HG03108 (cell line): Measurements from ENCODE around the gene NCAPH2.
"Not testable (repeated sequence)": the region's sequence is repeated elsewhere in the genome, so short reads cannot be mapped to it uniquely, and the experiment has no call there.

Experiments used
- ATAC-seq: cut with Tn5 transposase; IDR thresholded peaks from one replicate; pipeline ENCODE4 v1.9.1; 2021; ENCODE audit warnings: moderate library complexity; ENCODE audit not compliant: unreplicated experiment

NCAPH2 gene

DNA sequence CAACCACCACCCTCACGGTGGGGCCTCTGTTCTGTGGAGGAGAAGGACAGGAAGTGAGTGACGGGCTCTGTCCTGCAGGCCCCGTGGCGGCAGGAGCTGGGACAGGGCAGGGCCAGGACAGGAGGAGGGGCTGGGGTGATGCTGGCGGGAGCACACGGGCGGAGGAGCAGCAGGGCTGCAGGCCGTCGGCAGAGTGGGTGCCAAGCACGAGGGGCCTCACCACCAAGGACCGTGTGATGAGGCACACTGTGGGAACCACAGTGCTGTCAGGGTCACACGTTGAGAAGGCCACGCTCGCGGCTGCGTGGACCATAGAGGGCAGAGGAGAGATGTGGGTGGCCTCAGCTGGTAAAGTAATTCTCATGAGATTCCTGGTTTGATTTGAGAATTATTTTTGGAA is 8.9 kb downstream of the NCAPH2 start:
- ATAC-seq: no peak

DNA sequence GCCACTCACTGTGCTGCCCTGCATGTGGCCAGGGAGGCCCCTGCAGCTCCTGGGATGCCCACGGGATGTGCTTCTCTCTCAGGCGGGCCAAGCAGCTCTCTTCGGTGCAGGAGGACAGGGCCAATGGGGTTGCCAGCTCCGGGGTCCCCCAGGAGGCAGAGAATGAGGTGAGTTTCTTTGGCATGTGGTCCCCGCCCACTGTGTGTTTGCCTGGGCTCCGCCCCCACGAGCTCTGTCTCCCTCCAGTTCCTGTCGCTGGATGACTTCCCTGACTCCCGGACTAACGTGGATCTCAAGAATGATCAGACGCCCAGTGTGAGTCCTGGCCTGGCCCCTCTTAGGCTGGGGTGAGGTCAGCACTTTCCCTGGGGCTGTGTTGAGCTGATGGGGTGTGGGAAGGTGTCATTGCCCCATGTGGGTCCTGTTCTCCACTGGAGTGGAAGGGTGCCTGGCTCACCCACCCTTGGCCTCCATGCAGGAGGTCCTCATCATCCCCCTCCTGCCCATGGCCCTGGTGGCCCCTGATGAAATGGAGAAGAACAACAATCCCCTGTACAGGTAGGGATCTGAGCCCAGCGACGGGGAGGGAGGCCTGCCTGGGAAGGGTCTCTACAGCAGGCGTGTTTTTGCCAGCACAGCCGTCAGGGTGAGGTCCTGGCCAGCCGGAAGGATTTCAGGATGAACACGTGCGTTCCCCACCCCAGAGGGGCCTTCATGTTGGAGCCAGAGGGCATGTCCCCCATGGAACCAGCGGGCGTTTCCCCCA is 9.7 kb downstream of the NCAPH2 start:
- ATAC-seq: no peak

DNA sequence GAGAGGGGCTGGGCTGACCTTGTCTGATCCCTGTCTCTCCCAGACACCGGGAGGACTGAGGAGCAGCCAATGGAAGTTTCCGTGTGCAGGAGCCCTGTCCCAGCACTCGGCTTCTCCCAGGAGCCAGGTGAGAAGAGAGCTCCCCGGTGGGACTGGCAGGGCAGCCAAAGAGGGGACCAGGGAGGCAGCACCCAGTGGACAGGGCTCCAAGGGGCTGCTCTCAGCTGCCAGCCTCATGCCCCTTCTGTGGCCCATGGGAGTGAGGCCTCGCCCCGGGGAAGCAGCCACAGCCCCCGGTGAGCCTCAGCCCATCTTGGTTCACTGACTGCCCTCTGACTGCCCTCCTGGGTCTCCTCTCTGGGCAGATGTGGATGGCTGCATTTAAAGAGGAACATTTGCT is 10.6 kb downstream of the NCAPH2 start:
- ATAC-seq: no peak

DNA sequence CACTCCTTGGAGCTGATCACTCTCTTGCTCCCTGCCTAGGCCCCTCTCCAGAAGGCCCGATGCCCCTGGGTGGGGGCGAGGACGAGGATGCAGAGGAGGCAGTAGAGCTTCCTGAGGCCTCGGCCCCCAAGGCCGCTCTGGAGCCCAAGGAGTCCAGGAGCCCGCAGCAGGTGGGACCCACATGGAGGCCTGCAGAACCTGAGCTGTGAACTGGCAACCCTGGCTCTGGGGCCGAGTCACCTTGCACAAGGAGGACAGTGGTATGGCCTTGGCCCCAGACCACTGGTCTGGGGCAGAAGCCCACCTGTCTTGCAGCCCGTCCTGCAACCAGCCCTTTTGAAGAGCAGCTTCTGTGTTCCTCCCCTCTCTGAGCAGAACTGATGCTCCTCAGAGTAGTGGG is 11.1 kb downstream of the NCAPH2 start:
- no peak for ATAC-seq

DNA sequence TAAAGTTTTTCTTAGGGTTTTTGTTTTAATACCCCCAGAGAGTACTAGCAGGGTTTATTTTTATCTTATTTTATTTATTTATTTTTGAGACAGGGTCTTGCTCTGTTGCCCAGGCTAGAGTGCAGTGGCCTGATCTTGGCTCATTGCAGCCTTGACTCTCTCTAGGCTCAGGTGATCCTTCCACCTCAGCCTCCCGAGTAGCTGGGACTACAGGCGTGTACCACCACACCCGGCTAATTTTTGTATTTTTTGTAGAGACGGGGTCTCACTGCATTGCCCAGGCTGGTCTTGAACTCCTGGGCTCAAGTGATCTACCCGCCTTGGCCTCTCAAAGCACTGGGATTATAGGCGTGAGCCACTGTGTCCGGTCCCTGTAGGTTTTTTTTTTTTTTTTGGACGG is 12.2 kb downstream of the NCAPH2 start:
- ATAC-seq: not testable (repeated sequence)

DNA sequence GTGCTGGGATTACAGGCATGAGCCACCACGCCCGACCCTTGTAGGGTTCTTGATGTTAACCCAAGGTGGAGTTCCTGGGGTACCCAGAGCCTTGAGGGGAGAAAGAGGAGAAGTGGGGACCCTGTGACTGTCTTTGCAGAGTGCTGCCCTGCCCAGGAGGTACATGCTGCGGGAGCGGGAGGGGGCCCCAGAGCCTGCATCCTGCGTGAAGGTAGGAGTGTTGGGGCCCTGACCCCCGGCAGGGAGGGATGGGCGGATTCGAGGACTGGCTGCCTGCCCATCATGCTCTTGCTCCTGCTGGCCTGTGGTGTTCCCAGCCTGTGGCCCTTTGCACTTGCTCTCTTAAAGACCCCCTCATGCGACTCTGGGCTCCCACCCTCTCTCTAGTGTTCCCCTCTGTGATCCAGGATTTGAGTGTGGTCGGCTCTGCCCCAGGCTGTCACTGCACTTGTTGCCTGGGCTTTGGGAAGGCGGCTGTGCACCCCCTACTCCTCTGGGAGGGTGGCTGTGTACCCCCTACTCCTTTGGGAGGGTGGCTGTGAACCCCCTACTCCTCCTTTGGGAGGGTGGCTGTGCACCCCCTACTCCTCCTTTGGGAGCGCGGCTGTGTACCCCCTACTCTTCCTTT is 12.9 kb downstream of the NCAPH2 start:
- no peak for ATAC-seq

DNA sequence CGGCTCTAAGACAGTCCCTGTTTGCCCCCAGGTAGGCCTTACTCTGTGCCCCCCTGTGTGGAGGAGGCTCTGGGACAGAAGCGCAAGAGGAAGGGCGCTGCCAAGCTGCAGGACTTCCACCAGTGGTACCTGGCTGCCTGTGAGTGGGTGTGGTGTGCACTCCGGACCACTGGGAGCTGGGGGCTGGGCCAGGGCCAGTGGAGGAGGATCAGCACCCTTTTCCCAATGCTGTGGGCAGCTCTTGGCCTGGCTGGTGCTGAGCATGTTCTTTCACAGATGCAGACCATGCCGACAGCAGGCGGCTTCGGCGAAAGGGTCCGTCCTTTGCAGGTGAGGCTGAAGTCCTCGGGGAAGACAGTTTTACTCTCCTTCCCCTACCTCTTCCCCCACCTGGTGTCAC is 13.7 kb downstream of the NCAPH2 start:
- no peak for ATAC-seq

DNA sequence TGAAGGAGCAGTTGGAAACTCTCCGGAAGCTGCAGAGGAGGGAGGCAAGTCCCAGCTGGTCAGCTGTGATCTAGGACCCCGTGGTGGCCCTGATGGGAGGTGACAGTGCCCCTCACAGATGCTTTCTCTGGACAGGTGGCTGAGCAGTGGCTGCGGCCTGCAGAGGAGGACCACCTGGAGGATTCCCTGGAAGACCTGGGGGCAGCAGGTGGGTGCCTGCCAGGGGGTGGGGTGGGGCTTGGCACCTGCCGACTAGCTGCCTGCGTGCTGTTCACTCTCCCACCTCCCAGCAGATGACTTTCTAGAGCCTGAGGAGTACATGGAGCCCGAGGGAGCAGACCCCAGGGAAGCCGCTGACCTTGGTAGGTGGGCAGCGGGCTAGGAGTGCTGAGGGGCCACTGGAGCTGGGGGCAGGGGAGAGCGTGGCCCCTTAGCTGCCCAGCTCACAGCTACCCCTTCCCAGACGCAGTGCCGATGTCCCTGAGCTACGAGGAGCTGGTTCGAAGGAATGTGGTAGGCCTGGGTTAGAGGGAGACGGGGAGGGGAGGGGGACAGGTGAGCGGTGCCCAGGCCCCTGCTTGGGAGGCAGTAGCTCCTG is 14.3 kb downstream of the NCAPH2 start:
- no peak for ATAC-seq

DNA sequence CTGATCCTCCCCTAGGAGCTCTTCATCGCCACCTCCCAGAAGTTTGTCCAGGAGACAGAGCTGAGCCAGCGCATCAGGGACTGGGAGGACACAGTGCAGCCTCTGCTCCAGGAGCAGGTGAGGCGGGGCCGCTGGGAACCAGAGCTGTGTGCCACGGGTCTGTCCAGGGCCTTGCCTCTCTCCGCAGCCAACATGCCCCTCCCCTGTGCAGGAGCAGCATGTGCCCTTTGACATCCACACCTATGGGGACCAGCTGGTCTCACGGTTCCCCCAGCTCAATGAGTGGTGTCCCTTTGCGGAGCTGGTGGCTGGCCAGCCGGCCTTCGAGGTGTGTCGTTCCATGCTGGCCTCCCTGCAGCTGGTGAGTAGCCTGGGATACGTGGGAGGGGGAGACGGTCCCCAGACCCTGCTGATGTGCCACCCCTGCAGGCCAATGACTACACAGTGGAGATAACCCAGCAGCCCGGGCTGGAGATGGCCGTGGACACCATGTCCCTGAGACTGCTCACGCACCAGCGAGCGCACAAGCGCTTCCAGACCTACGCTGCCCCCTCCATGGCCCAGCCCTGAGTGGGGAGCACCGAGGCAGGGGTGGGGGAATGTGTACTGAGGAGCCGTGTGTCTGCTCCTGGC is 14.9 kb downstream of the NCAPH2 start:
- no peak for ATAC-seq

DNA sequence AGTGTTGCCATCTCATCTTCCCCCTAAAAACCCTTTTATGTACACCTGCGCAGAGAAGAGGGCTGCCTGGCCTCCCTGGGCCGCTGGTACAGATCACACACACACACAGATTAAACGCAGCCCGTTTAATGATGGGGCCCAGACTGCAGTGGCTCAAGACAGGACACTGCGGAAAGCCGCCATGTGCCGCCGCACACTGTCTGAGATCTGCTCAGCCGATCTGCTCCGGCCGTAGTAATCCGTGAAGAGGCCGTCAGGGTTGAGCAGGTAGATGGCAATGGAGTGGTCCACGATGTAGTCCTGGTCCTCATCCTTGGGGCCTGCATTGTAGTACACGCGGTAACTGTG is 15.4 kb downstream of the NCAPH2 start:
- ATAC-seq: no peak

DNA sequence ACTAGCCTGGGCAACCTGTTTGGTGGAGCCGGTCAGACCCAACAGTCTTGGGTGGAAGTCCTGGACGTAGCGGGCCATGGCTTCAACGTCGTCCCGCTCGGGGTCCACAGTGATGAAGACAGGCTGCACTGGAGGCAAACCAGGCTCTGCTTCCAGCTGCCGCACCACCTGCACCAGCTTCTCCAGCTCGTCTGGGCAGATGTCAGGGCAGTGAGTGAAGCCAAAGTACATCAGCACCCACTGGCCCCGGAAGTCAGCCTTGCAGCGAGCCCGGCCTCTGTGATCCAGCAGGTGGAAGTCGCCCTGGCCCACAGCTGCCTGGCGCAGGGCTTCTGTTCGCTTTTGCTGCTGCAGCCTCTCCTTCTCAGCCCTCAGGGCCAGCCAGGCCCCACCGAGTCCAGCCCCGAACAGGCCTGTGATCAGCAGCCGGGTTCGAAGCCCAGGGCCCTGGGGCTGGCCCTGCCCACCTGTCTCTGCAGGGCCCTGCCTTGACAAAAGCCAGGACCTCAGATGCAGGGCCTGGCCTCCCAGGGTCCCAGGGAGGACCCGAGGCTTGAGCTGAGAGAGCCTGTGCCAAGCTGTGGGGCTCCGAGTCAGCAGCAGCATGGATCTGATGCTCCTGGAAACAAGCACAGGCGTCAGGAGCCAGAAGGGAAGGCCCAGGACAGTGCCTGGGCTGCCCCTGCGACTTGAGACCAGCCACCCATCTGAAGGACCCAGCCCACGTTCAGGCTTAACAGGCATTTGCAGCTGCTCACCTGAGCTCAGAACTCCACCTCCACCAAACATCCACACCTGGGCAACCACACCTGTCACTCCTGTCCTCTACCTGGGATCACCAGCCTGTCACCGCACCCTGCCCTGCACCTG is 16.0 kb downstream of the NCAPH2 start:
- no peak for ATAC-seq

DNA sequence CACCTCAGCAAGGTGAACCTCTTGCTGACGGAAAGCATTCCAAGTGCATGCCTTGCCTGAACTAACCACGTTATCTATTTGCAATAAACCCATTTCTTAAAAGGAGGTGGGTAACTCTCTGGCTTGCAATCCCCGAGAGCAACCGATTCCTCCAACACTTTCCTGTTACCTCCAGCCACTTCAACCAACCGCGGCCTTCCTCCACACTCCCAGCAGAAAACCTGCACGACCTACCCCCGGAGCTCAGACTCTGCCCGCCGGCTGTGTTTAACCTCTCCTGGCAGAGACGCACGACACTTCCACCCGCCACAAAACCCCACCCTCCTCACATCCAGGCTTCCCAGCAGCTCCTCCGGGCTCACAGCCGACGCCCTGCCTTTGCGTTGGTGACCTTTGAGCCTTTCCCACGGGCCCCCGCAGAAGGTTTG is 16.7 kb downstream of the NCAPH2 start:
- ATAC-seq: no peak

DNA sequence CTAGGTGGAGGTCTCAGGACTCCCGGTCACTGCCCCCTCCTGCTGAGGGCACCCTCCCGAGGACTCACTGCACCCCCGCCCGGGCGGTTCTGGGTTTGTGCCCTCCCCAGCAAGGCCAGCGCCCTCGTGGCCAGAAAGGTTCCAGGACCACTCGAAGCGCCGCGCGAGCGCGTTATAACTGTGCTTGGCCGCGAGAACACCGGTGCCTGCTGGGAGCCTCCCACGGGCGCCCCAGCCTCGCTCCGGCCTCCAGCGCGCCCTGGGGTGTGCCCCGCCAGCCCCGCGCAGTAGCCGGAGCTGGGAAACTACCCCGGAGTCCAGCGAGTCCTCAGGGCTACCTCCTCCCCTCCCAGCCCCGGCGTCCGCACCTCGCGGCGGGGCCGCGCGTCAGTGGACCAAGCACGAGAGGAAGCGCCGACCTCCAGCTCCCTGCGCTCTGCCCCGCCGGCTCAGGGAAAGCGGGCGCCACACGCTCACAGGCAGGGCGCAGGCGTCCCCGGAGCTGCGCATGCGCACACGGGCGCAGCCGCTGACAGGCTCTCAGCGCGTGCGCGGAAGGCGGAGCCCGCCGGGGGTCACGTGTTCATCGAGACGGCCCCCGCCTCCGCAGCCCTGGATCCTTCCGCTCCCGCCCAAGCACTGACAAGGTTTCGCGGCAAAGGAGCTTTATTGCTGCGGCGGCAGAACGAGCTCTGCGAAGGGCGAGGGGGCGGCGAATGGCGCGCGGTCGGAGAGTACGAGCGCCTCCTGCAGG is 17.3 kb downstream of the NCAPH2 start, which contains the start of gene SCO2:
Gene SCO2, minus strand, starts transcription at position 495 of the 754 bp plus-strand sequence. CDS start 1,187 bp downstream, outside the sequence.
- peak; percentile 19 for ATAC-seq

DNA sequence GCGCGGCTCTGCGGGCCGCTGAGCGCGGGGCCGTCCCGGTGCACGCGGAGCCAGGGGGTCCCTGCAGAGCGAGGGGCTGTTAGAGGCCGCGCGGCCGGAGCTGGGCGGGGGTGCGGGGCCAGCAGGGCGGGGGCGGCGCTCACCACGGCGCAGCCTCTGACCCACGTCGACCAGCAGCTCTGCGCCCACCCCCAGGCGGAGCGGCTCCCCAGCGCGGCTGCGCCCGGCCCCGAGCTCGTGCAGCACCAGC is 17.8 kb downstream of the NCAPH2 start:
- ATAC-seq: peak; percentile 8

DNA sequence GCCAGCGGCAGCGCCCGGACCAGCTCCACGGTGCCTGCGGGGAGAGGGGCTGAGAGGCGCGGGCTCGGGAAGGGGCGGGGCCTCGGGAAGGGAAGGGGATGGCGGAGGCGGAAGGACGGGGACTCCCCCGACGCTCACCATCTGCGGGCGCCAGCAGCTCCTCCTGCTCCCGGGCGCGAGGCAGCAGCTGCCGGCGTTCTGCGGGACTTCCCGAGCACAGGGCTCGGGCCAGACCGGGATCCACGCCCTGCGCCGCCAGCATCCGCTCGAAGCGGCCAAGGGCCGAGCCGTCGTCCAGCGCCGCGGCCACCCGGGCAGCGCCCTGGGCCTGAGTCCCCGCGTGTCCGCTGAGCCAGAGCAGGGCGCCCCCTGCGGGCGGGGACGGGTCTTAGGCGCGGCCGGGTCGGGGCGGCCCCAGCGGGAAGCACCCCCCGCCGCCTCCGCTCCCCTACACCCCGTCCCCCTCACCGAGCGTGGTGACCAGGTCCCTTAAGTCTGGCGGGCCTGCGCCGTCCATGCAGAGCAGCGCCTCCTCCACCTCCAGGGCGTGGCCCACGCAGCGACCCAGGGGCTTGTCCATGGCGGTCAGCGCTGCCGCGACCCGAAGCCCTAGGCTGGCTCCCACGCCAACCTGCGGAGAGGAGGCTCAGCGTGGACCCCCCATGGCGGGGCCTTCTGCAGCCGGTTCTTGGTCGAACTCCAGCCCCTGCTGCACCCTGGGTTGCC is 18.2 kb downstream of the NCAPH2 start:
- ATAC-seq: peak; percentile 25

DNA sequence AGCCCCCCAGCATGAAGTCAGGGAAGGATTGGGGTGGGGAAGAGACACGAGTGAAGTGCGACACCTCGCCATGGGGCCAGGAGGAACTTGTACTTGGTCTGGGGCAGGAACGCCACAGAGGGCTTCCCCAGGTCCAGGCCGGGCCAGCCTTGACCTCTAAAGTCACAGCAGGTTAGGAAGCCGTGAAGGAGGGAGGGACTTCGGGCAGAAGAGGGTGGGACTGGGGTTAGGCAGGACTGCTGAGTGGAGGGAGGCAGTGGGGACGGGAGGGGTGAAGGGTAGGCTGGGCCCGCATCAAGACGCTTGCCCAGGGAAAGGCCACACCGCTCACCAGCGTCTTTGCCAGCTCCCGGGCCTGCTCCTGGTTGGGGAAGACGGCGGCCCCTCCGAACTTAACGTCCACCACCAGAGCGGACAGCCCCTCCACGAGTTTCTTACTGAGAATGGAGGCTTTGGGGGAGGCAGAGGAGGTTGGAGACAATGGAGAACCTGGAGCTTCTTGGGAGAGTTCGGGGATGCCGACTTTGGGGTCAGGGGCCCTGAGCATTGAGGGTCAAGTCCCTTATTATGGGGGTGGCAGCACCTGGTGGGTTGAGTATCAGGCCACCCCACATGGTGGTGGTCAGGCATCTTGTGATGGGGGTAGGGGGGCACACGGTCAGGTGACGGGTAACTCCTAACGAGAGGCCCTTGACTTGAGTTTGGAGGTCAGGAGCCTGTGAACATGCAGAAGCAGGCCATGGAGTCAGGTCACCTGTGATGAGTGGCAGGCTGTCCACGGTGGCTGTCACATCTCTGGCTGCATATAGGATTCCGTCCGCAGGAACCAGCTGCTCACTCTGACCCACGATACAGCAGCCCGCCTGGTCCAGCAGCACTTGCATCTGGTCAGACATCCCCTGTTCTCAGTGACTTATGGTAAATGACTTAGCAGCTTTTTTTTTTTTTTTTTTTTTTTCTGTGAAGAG is 19.1 kb downstream of the NCAPH2 start:
- ATAC-seq: no peak

DNA sequence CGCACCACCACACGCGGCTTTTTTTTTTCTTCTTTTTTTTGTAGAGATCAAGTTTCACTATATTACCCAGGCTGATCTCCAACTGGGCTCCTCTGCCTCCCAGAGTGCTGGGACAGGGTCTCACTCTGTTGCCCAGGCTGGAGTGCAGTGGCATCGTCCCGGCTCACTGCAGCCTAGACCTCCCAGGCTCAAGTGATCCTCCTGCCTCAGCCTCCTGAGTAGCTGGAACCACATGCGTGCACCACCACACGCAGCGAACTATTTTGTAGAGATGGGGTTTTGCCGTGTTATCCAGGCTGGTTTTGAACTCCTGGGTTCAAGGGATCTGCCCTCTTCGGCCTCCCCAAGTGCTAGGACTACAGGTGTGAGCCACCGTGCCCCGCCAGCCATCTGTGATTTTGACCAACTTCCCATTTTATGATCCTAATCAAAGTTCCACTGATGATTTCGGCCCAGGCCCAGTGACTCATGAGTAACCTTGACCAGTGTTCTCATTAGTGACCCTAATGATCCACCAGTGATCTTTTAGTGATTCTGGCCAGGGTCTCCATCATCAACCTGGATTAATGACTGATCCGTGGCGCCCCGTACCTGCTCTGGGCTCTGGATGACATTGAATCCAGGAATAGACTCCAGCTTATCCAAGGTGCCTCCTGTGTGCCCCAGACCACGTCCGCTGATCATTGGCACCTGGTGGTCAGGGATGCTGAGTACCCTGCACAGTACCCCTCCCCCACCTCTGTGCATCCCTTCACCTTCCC is 20.1 kb downstream of the NCAPH2 start:
- ATAC-seq: no peak
